ENCODE results near the gene CNDP2.

The CNDP2 gene

DNA sequence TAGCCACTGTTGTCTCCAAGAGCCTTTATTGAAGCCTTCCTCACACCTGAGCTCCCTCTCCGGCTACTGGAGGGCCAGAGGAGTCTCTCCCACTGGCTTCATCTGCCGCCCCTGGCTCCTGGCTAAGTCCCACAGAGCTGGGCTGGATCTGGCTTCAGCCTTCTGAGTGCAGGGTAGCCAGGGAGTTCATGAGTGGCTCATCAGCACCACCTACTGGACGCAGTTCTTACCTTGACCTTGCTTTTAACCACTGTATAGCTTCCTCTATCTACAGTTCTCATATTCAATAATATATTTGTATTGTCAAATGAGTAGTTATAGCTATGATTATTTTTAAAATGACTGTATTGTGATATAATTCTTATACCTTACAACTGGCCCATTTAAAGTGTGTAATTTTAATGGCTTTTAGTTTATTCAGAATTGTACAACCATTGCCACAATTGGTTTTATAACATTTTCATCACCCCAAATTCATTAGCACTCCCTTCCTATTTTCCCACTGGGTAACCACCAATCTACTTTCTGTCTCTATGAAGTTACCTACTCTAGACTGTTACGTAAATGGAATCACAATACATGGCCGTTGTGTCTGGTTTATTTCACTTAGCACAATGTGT, 55.9 kb downstream of the CNDP2 start:
- H3K27ac ChIP-seq (ENCODE audit: low read depth, low read length) = no peak overlapping the region
- H3K27me3 ChIP-seq (ENCODE audit: low read length) = no peaks in the 10 kb centered on the region
- H3K4me3 ChIP-seq (ENCODE audit: insufficient read depth, low read length, poor library complexity, severe bottlenecking) = no peak overlapping the region
- H3K36me3 ChIP-seq (ENCODE audit: low read length) = no peaks in the 10 kb centered on the region
- H3K9me2 ChIP-seq (replicated peaks; ENCODE audit: insufficient read depth, low read length) = no peaks in the 10 kb centered on the region
- H3K79me2 ChIP-seq (ENCODE audit: insufficient read depth, low read length) = no peaks in the 10 kb centered on the region
- no peak overlapping the region for H3K9ac ChIP-seq (ENCODE audit: low read length)
- H3K4me2 ChIP-seq (ENCODE audit: low read depth, low read length, poor library complexity, severe bottlenecking) = no peak overlapping the region
- no peaks in the 10 kb centered on the region for H4K20me1 ChIP-seq (ENCODE audit: low read depth, low read length)
- no peaks in the 10 kb centered on the region for H3F3A ChIP-seq (ENCODE audit: insufficient read depth)
- no peak overlapping the region for H2AFZ ChIP-seq (ENCODE audit: low read depth, low read length, severe bottlenecking)
- TF ChIP-seq CTCF (IDR thresholded peaks at IDR 0.05; ENCODE audit: insufficient read depth, low read length, poor library complexity, severe bottlenecking) = peak; percentile 74
- TF ChIP-seq EZH2phosphoT487 (conservative IDR thresholded peaks at IDR 0.05; ENCODE audit: low read length) = no peak
- H3K9me3 ChIP-seq (ENCODE audit: insufficient read depth, low read length) = peaks cover 14% of the 10 kb centered on the region; the same call in 1 of the 2 replicates

DNA sequence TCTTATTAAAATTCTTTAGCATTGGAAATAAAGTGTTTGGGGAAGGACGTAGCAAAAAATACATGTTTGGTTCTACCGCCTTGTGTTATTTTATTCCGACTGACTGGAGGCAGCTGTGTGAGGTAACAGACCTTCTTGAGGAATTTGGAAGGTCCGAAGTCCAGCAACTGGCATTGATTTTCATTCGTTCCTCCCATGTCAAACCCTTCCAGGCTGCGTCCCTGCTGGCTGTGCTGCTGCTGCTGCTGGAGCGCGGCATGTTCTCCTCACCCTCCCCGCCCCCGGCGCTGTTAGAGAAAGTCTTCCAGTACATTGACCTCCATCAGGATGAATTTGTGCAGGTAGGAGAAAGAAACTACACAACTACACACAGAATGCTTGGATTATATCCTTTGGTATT, 60.0 kb downstream of the CNDP2 start:
- H3K27me3 ChIP-seq (ENCODE audit: low read length) = no peaks in the 10 kb centered on the region
- H3K4me2 ChIP-seq (ENCODE audit: low read depth, low read length, poor library complexity, severe bottlenecking) = no peak overlapping the region
- TF ChIP-seq CTCF (IDR thresholded peaks at IDR 0.05; ENCODE audit: insufficient read depth, low read length, poor library complexity, severe bottlenecking) (no peak), EZH2phosphoT487 (conservative IDR thresholded peaks at IDR 0.05; ENCODE audit: low read length) (no peak)

DNA sequence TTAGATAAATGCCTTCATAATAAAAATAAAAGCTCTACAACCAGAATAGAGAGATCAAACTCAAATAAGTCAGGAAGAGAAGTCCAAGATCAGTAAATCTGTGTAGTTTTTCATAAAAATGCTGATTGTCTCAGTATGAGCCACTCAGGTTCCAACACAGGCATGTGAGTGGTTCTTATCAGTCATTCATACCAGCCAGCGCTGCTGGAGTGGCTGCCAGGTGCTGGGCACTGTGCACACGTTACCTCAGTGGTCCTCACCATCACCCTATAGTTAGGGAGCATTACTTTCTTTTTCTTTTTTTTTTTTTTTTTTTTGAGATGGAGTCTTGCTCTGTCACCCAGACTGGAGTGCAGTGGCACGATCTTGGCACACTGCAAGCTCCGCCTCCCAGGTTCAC, 61.9 kb downstream of the CNDP2 start:
- no peaks in the 10 kb centered on the region for H3K9me2 ChIP-seq (replicated peaks; ENCODE audit: insufficient read depth, low read length)
- no peak overlapping the region for H2AFZ ChIP-seq (ENCODE audit: low read depth, low read length, severe bottlenecking)
- H3K9ac ChIP-seq (ENCODE audit: low read length) = no peak overlapping the region
- H3K4me2 ChIP-seq (ENCODE audit: low read depth, low read length, poor library complexity, severe bottlenecking) = no peak overlapping the region
- no peaks in the 10 kb centered on the region for H3K79me2 ChIP-seq (ENCODE audit: insufficient read depth, low read length)
- H3K27ac ChIP-seq (ENCODE audit: low read depth, low read length) = no peak overlapping the region
- H3K4me3 ChIP-seq (ENCODE audit: insufficient read depth, low read length, poor library complexity, severe bottlenecking) = no peak overlapping the region
- no peaks in the 10 kb centered on the region for H3K27me3 ChIP-seq (ENCODE audit: low read length)
- H4K20me1 ChIP-seq (ENCODE audit: low read depth, low read length) = no peaks in the 10 kb centered on the region
- TF ChIP-seq EZH2phosphoT487 (conservative IDR thresholded peaks at IDR 0.05; ENCODE audit: low read length) (no peak), CTCF (IDR thresholded peaks at IDR 0.05; ENCODE audit: insufficient read depth, low read length, poor library complexity, severe bottlenecking) (no peak)
- no peaks in the 10 kb centered on the region for H3K9me3 ChIP-seq (ENCODE audit: insufficient read depth, low read length)
- no peaks in the 10 kb centered on the region for H3F3A ChIP-seq (ENCODE audit: insufficient read depth)
- no peaks in the 10 kb centered on the region for H3K36me3 ChIP-seq (ENCODE audit: low read length)

More for the DNA sequence above, 60.0 kb downstream of the CNDP2 start:
- Histone ChIP-seq H3K9me3 (ENCODE audit: insufficient read depth, low read length) (no peaks in the 10 kb centered on the region), H3K9ac (ENCODE audit: low read length) (no peak overlapping the region), H3F3A (ENCODE audit: insufficient read depth) (no peaks in the 10 kb centered on the region), H2AFZ (ENCODE audit: low read depth, low read length, severe bottlenecking) (no peak overlapping the region), H3K4me3 (ENCODE audit: insufficient read depth, low read length, poor library complexity, severe bottlenecking) (no peak overlapping the region), H3K79me2 (ENCODE audit: insufficient read depth, low read length) (no peaks in the 10 kb centered on the region), H3K27ac (ENCODE audit: low read depth, low read length) (no peak overlapping the region), H4K20me1 (ENCODE audit: low read depth, low read length) (no peaks in the 10 kb centered on the region), H3K36me3 (ENCODE audit: low read length) (no peaks in the 10 kb centered on the region), H3K9me2 (replicated peaks; ENCODE audit: insufficient read depth, low read length) (no peaks in the 10 kb centered on the region)

Data from SU-DHL-6 (cell line).